T47D (cell line): ENCODE measurements around the gene COX17.
A peak's percentile ranks its signal among the peaks of the same experiment; 100 is the strongest.
"Not testable (repeated sequence)": the region's sequence is repeated elsewhere in the genome, so short reads cannot be mapped to it uniquely, and the experiment has no call there.

Experiments used
- DNase-seq, 2 experiments: peaks; one replicate each; pipeline versions ENCODE4 v3.0.0 to v3.0.0-alpha.2; 2011 to 2012; ENCODE audit warnings: low read depth in 1 of 2, low spot score in 1 of 2
- JUND ChIP-seq: IDR thresholded peaks from 2 replicates; pipeline ENCODE4 v1.6.1; 2012; ENCODE audit warnings: low read depth
- in situ Hi-C: cut with HindIII; loops from 2 replicates; pipeline ENCODE4 v1.10.0; 2016; ENCODE audit warnings: low sequenced_read_pairs, low pct_unique_long_range_greater_than_20kb

The COX17 gene

GRCh38 chr3:119695480-119695879 lies 18.3 kb upstream of the COX17 start:
- peak in 1 of 2 experiments; percentile 46 for DNase-seq
- TF ChIP-seq JUND = no peak
- in situ Hi-C loops = no loop called here

GRCh38 chr3:119690043-119690656 lies 12.9 kb upstream of the COX17 start:
- in situ Hi-C loops = no loop called here
- DNase-seq = peak in 1 of 2 experiments; percentile 37
- TF ChIP-seq JUND = no peak

- TF ChIP-seq JUND = no peak
- in situ Hi-C loops = no loop called here
- no peak for DNase-seq
These were observed 6.2 kb upstream of the COX17 start for GRCh38 chr3:119683421-119683820.

GRCh38 chr3:119681279-119681678 lies 4.1 kb upstream of the COX17 start:
- TF ChIP-seq JUND = no peak
- in situ Hi-C loops = no loop called here
- peak; percentile 20 to 68 for DNase-seq

- no peak for TF ChIP-seq JUND
- no peak for DNase-seq
- in situ Hi-C loops = no loop called here
These were observed 2.7 kb upstream of the COX17 start for GRCh38 chr3:119679874-119680273.

DNA sequence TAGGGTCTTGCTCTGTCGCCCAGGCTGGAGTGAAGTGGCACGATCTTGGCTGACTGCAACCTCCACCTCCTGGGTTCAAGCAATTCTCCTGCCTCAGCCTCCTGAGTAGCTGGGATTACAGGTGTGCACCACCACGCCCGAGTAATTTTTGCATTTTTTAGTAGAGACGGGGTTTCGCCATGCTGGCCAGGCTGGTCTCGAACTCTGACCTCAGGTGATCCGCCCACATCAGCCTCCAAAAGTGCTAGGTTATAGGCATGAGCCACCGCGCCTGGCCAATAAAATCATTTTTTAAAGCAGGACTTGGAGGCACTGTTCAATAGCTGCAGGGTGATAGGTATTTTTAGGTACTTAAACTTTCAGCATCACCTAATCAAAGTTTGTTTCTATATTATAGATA lies 1.0 kb upstream of the COX17 start:
- in situ Hi-C loops, DNase-seq: not testable (repeated sequence)

DNA sequence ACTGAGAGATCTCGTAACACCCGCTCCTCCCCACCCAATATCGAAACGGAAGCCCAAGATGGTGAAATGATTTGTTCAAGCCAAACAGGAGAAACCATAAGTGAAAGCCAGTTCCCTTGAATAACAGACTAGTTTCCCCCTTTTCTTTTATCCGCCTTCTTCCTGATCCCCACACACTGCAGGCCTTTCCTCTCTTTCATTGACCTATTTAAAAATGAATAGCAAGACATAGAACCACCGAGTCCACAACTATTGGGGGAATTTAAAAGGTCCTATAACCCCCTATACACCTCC lies 382 bp upstream of the COX17 start:
- in situ Hi-C loops = no loop called here
- no peak for TF ChIP-seq JUND
- no peak for DNase-seq

DNA sequence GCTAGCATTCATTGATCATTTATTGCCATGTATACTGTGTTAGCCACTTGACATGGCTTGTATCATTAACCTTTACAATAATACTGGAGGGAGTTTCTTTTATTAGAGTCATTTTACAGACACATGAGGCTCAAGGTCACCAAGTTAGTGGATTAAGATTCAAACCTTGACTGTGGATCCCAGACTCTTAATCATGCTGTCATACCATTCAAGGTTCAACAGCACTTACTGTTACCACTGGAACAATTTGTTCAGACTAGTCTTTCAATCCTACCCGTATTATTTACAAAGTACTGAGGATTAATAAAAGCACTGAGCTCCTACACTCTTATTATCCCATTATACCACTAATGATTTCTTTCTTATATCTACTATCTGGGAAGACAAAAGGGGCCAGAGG lies 1.2 kb downstream of the COX17 start:
- in situ Hi-C loops = no loop called here
- no peak for DNase-seq
- TF ChIP-seq JUND = no peak

- no peak for TF ChIP-seq JUND
- in situ Hi-C loops = no loop called here
- DNase-seq = no peak
These were observed 1.9 kb downstream of the COX17 start for GRCh38 chr3:119675188-119675874.

DNA sequence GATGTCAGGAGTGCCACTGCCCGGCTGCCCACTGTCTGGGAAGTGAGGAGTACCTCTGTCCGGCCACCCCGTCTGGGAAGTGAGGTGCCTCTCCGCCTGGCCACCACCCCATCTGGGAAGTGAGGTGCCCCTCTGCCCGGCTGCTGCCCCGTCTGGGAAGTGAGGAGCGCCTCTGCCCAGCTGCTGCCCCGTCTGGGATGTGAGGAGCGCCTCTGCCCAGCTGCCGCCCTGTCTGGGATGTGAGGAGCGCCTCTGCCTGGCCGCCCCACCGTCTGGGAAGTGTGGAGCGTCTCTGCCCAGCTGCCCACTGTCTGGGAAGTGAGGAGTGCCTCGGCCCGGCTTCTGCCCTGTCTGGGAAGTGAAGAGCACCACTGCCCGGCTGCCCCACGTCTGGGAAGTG lies 3.3 kb downstream of the COX17 start:
- DNase-seq = no peak
- in situ Hi-C loops = no loop called here
- TF ChIP-seq JUND = no peak

DNA sequence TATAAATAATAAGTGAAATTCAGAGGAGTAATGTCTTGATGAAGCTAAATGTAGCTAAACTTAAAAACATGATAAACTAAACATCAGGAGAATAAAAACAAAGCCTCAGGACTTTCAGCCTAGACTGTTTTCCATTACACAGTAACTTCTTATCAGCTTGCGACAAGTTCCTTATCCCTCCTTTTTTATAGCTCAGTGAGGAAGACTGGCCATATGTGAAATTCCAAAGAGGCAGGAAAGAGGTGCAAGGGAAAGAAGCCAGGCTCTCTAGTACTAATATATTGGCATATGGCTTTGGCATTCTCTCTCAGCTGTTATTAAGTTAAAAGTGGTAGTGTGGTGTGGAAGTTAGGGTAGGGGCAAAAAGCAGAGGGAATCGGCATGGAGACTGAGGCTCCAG lies 4.4 kb downstream of the COX17 start:
- no peak for DNase-seq
- in situ Hi-C loops = no loop called here
- TF ChIP-seq JUND = no peak

- in situ Hi-C loops = no loop called here
- no peak for DNase-seq
These were observed 7.2 kb downstream of the COX17 start for GRCh38 chr3:119669906-119670570.

DNA sequence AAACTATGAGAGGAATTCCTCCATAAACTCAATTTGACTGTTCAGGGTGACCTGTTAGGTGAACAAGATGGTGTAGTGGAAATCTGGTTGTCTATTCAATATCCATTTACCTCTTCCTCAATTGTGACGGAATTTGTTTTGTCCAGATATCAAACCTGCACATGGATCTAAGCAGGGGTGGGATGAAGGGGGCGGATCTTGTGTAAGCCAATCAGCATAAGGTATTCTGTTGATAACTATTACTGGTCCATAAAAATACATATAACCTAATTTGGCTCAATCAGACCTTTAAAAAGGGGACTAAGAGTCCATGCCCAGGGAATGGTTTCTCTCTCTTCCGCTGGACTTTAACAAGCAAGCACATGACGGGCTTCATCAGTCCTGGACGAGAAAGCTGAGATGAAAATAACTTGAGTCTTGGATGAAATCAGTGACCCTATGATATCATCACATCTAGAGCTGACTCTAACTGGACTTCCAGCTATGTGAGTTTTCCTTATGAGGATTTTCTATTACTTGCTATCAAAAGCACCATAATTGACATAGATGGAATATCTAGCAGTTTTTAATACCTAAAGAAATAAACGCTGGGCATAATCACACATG lies 11.1 kb downstream of the COX17 start:
- in situ Hi-C loops = no loop called here
- TF ChIP-seq JUND = no peak
- no peak for DNase-seq

More at GRCh38 chr3:119669906-119670570, 7.2 kb downstream of the COX17 start:
- no peak for TF ChIP-seq JUND
